ENCODE results near the gene DCTD.

The DCTD gene

GRCh38 chr4:182917182-182918043 lies at the start of gene DCTD:
Gene DCTD, minus strand, starts transcription at chr4:182917386. Its CDS starts 1,818 bp downstream, at chr4:182915568.
- TF ChIP-seq CTCF (IDR thresholded peaks at IDR 0.05; ENCODE audit: low read length) = peak; percentile 58
- TF ChIP-seq EZH2 (optimal IDR thresholded peaks at IDR 0.05; ENCODE audit: low read depth, low read length) = no peak
- Histone ChIP-seq H4K20me1 (ENCODE audit: insufficient read depth, low read length) (no peaks in the 10 kb centered on the region), H3K27me3 (replicated peaks; ENCODE audit: insufficient read depth, low read length) (no peaks in the 10 kb centered on the region), H3K9ac (ENCODE audit: low read length) (peak within 1 kb of the TSS; percentile 97), H3K9me2 (replicated peaks; ENCODE audit: insufficient read depth, low read length) (no peaks in the 10 kb centered on the region), H3K27ac (ENCODE audit: low read length) (peak within 1 kb of the TSS; percentile 99), H3K9me3 (replicated peaks; ENCODE audit: insufficient read depth, low read length) (no peaks in the 10 kb centered on the region), H3K4me3 (ENCODE audit: low read length) (peak within 1 kb of the TSS; percentile 92), H2AFZ (ENCODE audit: low read length) (peak within 1 kb of the TSS; percentile 84), H3F3A (ENCODE audit: insufficient read depth, low read length) (peaks cover 23% of the 10 kb centered on the region), H3K79me2 (ENCODE audit: low read length) (peaks cover 31% of the 10 kb centered on the region), H3K4me2 (ENCODE audit: low read depth, low read length) (peak within 1 kb of the TSS; percentile 98), H3K4me1 (ENCODE audit: low read length) (peaks cover 28% of the 10 kb centered on the region), H3K36me3 (replicated peaks; ENCODE audit: insufficient read depth, low read length) (0 out of 2 replicates have a peak, but pooled peaks cover 5% of the 10 kb centered on the region)
- peak; percentile 93 for DNase-seq

- no peak overlapping the region for H3K27ac ChIP-seq (ENCODE audit: low read length)
- H3K4me2 ChIP-seq (ENCODE audit: low read depth, low read length) = no peak overlapping the region
- H2AFZ ChIP-seq (ENCODE audit: low read length) = no peak overlapping the region
- no peaks in the 10 kb centered on the region for H3K79me2 ChIP-seq (ENCODE audit: low read length)
- no peaks in the 10 kb centered on the region for H3K27me3 ChIP-seq (replicated peaks; ENCODE audit: insufficient read depth, low read length)
- H3K9me3 ChIP-seq (replicated peaks; ENCODE audit: insufficient read depth, low read length) = no peaks in the 10 kb centered on the region
- H3K36me3 ChIP-seq (replicated peaks; ENCODE audit: insufficient read depth, low read length) = no peaks in the 10 kb centered on the region
- no peaks in the 10 kb centered on the region for H4K20me1 ChIP-seq (ENCODE audit: insufficient read depth, low read length)
- no peak overlapping the region for H3K4me3 ChIP-seq (ENCODE audit: low read length)
- no peaks in the 10 kb centered on the region for H3F3A ChIP-seq (ENCODE audit: insufficient read depth, low read length)
- TF ChIP-seq EZH2 (optimal IDR thresholded peaks at IDR 0.05; ENCODE audit: low read depth, low read length) (no peak), CTCF (IDR thresholded peaks at IDR 0.05; ENCODE audit: low read length) (no peak), EZH2phosphoT487 (IDR thresholded peaks at IDR 0.05; ENCODE audit: low read length) (no peak)
- DNase-seq = no peak
- H3K4me1 ChIP-seq (ENCODE audit: low read length) = no peaks in the 10 kb centered on the region
- no peak overlapping the region for H3K9ac ChIP-seq (ENCODE audit: low read length)
- no peaks in the 10 kb centered on the region for H3K9me2 ChIP-seq (replicated peaks; ENCODE audit: insufficient read depth, low read length)
These were observed 43.6 kb upstream of the DCTD start for GRCh38 chr4:182960746-182961145.

- Histone ChIP-seq H3K79me2 (ENCODE audit: low read length) (no peaks in the 10 kb centered on the region), H3K27ac (ENCODE audit: low read length) (no peak overlapping the region), H4K20me1 (ENCODE audit: insufficient read depth, low read length) (no peaks in the 10 kb centered on the region), H3K4me2 (ENCODE audit: low read depth, low read length) (no peak overlapping the region), H3K4me1 (ENCODE audit: low read length) (no peaks in the 10 kb centered on the region), H3K9me3 (replicated peaks; ENCODE audit: insufficient read depth, low read length) (no peaks in the 10 kb centered on the region), H3K36me3 (replicated peaks; ENCODE audit: insufficient read depth, low read length) (no peaks in the 10 kb centered on the region), H3K9ac (ENCODE audit: low read length) (no peak overlapping the region), H2AFZ (ENCODE audit: low read length) (no peak overlapping the region), H3K4me3 (ENCODE audit: low read length) (no peak overlapping the region), H3F3A (ENCODE audit: insufficient read depth, low read length) (no peaks in the 10 kb centered on the region), H3K27me3 (replicated peaks; ENCODE audit: insufficient read depth, low read length) (no peaks in the 10 kb centered on the region), H3K9me2 (replicated peaks; ENCODE audit: insufficient read depth, low read length) (no peaks in the 10 kb centered on the region)
- DNase-seq = no peak
- no peak for TF ChIP-seq EZH2 (optimal IDR thresholded peaks at IDR 0.05; ENCODE audit: low read depth, low read length)
These were observed 43.0 kb upstream of the DCTD start for GRCh38 chr4:182960228-182960627.

GRCh38 chr4:182955411-182955810 lies 38.2 kb upstream of the DCTD start:
- H3K4me2 ChIP-seq (ENCODE audit: low read depth, low read length) = no peak overlapping the region
- TF ChIP-seq EZH2 (optimal IDR thresholded peaks at IDR 0.05; ENCODE audit: low read depth, low read length) (no peak), CTCF (IDR thresholded peaks at IDR 0.05; ENCODE audit: low read length) (no peak), EZH2phosphoT487 (IDR thresholded peaks at IDR 0.05; ENCODE audit: low read length) (no peak)

More at GRCh38 chr4:182955411-182955810, 38.2 kb upstream of the DCTD start:
- Histone ChIP-seq H3K9me2 (replicated peaks; ENCODE audit: insufficient read depth, low read length) (no peaks in the 10 kb centered on the region), H3K9ac (ENCODE audit: low read length) (no peak overlapping the region), H3K27ac (ENCODE audit: low read length) (no peak overlapping the region), H3K27me3 (replicated peaks; ENCODE audit: insufficient read depth, low read length) (no peaks in the 10 kb centered on the region), H3K36me3 (replicated peaks; ENCODE audit: insufficient read depth, low read length) (no peaks in the 10 kb centered on the region), H2AFZ (ENCODE audit: low read length) (no peak overlapping the region), H3K79me2 (ENCODE audit: low read length) (no peaks in the 10 kb centered on the region), H3K4me3 (ENCODE audit: low read length) (no peak overlapping the region), H3K9me3 (replicated peaks; ENCODE audit: insufficient read depth, low read length) (no peaks in the 10 kb centered on the region), H3F3A (ENCODE audit: insufficient read depth, low read length) (no peaks in the 10 kb centered on the region), H4K20me1 (ENCODE audit: insufficient read depth, low read length) (no peaks in the 10 kb centered on the region), H3K4me1 (ENCODE audit: low read length) (no peaks in the 10 kb centered on the region)
- no peak for DNase-seq

All from MM.1S (cell line).